HCT116 (cell line): Measurements from ENCODE around the gene NR1H4.

Experiments used
- CTCF ChIP-seq, 3 experiments: fragments of 200-600 bp in 1 of 3; sonication (generic) in 1 of 3; IDR thresholded peaks in 2 of 3; conservative IDR thresholded peaks in 1 of 3; 2 replicates each; pipeline ENCODE4 v1.5.1; 2012 to 2017; ENCODE audit warnings: low read depth in 2 of 3, low read length in 2 of 3, antibody characterized with exemption in 1 of 3, borderline replicate concordance in 1 of 3, control low read depth in 1 of 3, mild to moderate bottlenecking in 1 of 3, mixed read lengths in 1 of 3, mixed run types in 1 of 3, moderate library complexity in 1 of 3; ENCODE audit not compliant: insufficient read depth in 1 of 3
- EZH2 ChIP-seq: fragments of 200-600 bp; sonication (generic); IDR thresholded peaks from 2 replicates; pipeline ENCODE4 v1.6.1; 2017; ENCODE audit warnings: antibody characterized with exemption, mixed run types
- EZH2phosphoT487 ChIP-seq: fragments of 200-600 bp; IDR thresholded peaks from 2 replicates; pipeline ENCODE4 v1.6.1; 2018; ENCODE audit warnings: antibody characterized with exemption, borderline replicate concordance
- MAX ChIP-seq: IDR thresholded peaks from 2 replicates; pipeline ENCODE4 v1.6.1; 2012
- POLR2A ChIP-seq: IDR thresholded peaks from 2 replicates; pipeline ENCODE4 v1.7.0; 2011; ENCODE audit warnings: borderline replicate concordance; ENCODE audit not compliant: insufficient read depth, insufficient read length; ENCODE audit errors: extremely low read depth
- POLR2AphosphoS5 ChIP-seq: IDR thresholded peaks from 2 replicates; pipeline ENCODE4 v1.6.1; 2011; ENCODE audit warnings: mild to moderate bottlenecking, low read depth, low read length, moderate library complexity
- RAD21 ChIP-seq: IDR thresholded peaks from 2 replicates; pipeline ENCODE4 v1.6.1; 2012; ENCODE audit warnings: low read depth, mild to moderate bottlenecking
- REST ChIP-seq: IDR thresholded peaks from 2 replicates; pipeline ENCODE4 v1.6.1; 2012; ENCODE audit warnings: low read depth

GRCh38 chr12:100494538-100494937 lies 20.9 kb downstream of the NR1H4 start:
- no peak for TF ChIP-seq POLR2A
- no peak for TF ChIP-seq CTCF (IDR thresholded peaks at IDR 0.05 in 2 of 3, conservative IDR thresholded peaks at IDR 0.05 in 1 of 3; ENCODE audit: borderline replicate concordance in 1 of 3, insufficient read depth in 1 of 3, low read depth in 2 of 3, low read length in 2 of 3)
- TF ChIP-seq RAD21, result no peak
- no peak for TF ChIP-seq POLR2AphosphoS5
- TF ChIP-seq EZH2, result no peak
- no peak for TF ChIP-seq MAX
- TF ChIP-seq REST, result no peak
- no peak for TF ChIP-seq EZH2phosphoT487
